Esophagus squamous epithelium (tissue), 5 donors: ENCODE data around the gene SLC17A7. TPM values are rescaled to one million over a fixed set of nuclear protein-coding genes. Genes with fewer than 3 reads are reported as not detected.

ENCODE experiments used
- DNase-seq: peaks from one replicate; lab custom pipeline; 2025; lab: John Stamatoyannopoulos, UW
- H3K27ac ChIP-seq, 4 donors: fragments of 200-600 bp; sonication (generic); one replicate each; pipeline ENCODE4 v1.5.1; 2016 to 2019; ENCODE audit warnings: mild to moderate bottlenecking in 1 of 4
- H3K27me3 ChIP-seq, 4 donors: fragments of 200-600 bp; sonication (generic); 1 replicate in 3 of 4; 2 replicates in 1 of 4; pipeline versions ENCODE4 v1.5.1 to v1.6.0; 2017 to 2021; ENCODE audit warnings: antibody characterized with exemption in 1 of 4
- H3K36me3 ChIP-seq, 3 donors: fragments of 200-600 bp; sonication (generic); one replicate each; pipeline ENCODE4 v1.5.1; 2016 to 2019
- H3K4me1 ChIP-seq, 3 donors: fragments of 200-600 bp; sonication (generic); one replicate each; pipeline ENCODE4 v1.5.1; 2017 to 2019
- H3K4me3 ChIP-seq, 4 donors: fragments of 200-600 bp; sonication (generic); 1 replicate in 3 of 4; 2 replicates in 1 of 4; pipeline ENCODE4 v1.5.1; 2016 to 2019; ENCODE audit warnings: mild to moderate bottlenecking in 2 of 4, moderate library complexity in 1 of 4
- H3K9me3 ChIP-seq, 3 donors: fragments of 200-600 bp; sonication (generic); one replicate each; pipeline ENCODE4 v1.5.1; 2016 to 2019
- CTCF ChIP-seq, 6 experiments: fragments of 450-650 bp in 4 of 6; fragments of 200-600 bp in 2 of 6; sonication (generic) in 2 of 6; IDR thresholded peaks; one replicate each; pipeline ENCODE4 v1.5.1; 2016 to 2019; ENCODE audit warnings: antibody characterized with exemption in 6 of 6, mild to moderate bottlenecking in 4 of 6, moderate library complexity in 4 of 6
- POLR2A ChIP-seq, 4 donors: fragments of 450-650 bp; IDR thresholded peaks; one replicate each; pipeline ENCODE4 v1.6.1; 2017; ENCODE audit warnings: antibody characterized with exemption in 4 of 4, mild to moderate bottlenecking in 4 of 4, moderate library complexity in 3 of 4
- WGBS, 2 donors: methylation state at CpG; one replicate each; pipeline ENCODE4 v1.1.5; 2018; 5-methylcytosine and 5-hydroxymethylcytosine counted together
- intact Hi-C: fragments of 100-400 bp; cut with DNase I; formaldehyde crosslinking; loops from one replicate; pipeline ENCODE4 v1.15.0; 2022
- total RNA-seq, 4 donors: library from RNA; depleted of rRNA; stranded (reverse); fragments of >200 nt; gene quantifications; one replicate each; pipeline ENCODE4 v1.1.0, GENCODE V29; 2016
- donor health status: DM: yes; HTN: yes; CAD: no.

Gene SLC17A7
- total RNA-seq, 4 donors from 2014 or later, result 0.13 to 1.5 (median 0.40) TPM

GRCh38 chr19:49441960-49442350 lies 628 bp upstream of the SLC17A7 start:
- no peak for TF ChIP-seq POLR2A (IDR thresholded peaks at IDR 0.05)
- no peak for TF ChIP-seq CTCF (IDR thresholded peaks at IDR 0.05)
- Histone ChIP-seq H3K27ac (peak overlapping the region; percentile 85 to 93 (median 91)), H3K27me3 (peaks cover 6 to 61% (median 17%) of the 10 kb centered on the region in 4 donors), H3K4me1 (peaks cover 7 to 39% (median 18%) of the 10 kb centered on the region in 3 donors), H3K36me3 (peaks cover 0 to 12% (median 4%) of the 10 kb centered on the region in 3 donors), H3K9me3 (no peaks in the 10 kb centered on the region), H3K4me3 (peak overlapping the region in 3 of 4 donors; percentile 70 to 88 (median 85))
- intact Hi-C loops, result loop anchor here (2.0 kb wide), 1 partner anchor 49 kb away; no protein-coding TSS in a partner anchor
- DNase-seq, result no peak
- 15 to 22% methylated on average over 14 of the region's 14 CpGs for WGBS, 2 donors

- peaks cover 7 to 39% (median 18%) of the 10 kb centered on the region in 3 donors for H3K4me1 ChIP-seq
- DNase-seq, result no peak
- WGBS, 2 donors, result 20 to 21% methylated on average over 16 to 17 of the region's 19 CpGs
- H3K27ac ChIP-seq, result peak overlapping the region in 1 of 4 donors; percentile 37
- peaks cover 13 to 74% (median 22%) of the 10 kb centered on the region in 4 donors for H3K27me3 ChIP-seq
- TF ChIP-seq POLR2A (IDR thresholded peaks at IDR 0.05) (no peak), CTCF (IDR thresholded peaks at IDR 0.05) (no peak)
- no peaks in the 10 kb centered on the region for H3K9me3 ChIP-seq
- H3K4me3 ChIP-seq, result peak overlapping the region in 3 of 4 donors; percentile 33 to 85 (median 70)
- intact Hi-C loops, result no loop called here
- no peaks in the 10 kb centered on the region for H3K36me3 ChIP-seq
Observed at GRCh38 chr19:49440439-49441209, 703 bp downstream of the SLC17A7 start.

GRCh38 chr19:49439836-49440235 lies 1.5 kb downstream of the SLC17A7 start:
- no peak overlapping the region for H3K4me3 ChIP-seq
- H3K9me3 ChIP-seq, result no peaks in the 10 kb centered on the region
- peaks cover 7 to 39% (median 18%) of the 10 kb centered on the region in 3 donors for H3K4me1 ChIP-seq
- peaks cover 13 to 82% (median 23%) of the 10 kb centered on the region in 4 donors for H3K27me3 ChIP-seq
- no peak overlapping the region for H3K27ac ChIP-seq
- WGBS, 2 donors, result 39 to 44% methylated on average over 5 to 6 of the region's 6 CpGs
- no peak for TF ChIP-seq POLR2A (IDR thresholded peaks at IDR 0.05)
- no peak for TF ChIP-seq CTCF (IDR thresholded peaks at IDR 0.05)
- DNase-seq, result no peak
- no peaks in the 10 kb centered on the region for H3K36me3 ChIP-seq
- intact Hi-C loops, result no loop called here

GRCh38 chr19:49438261-49438660 lies 3.1 kb downstream of the SLC17A7 start:
- H3K27ac ChIP-seq, result no peak overlapping the region
- TF ChIP-seq POLR2A (IDR thresholded peaks at IDR 0.05), result no peak
- no peak for TF ChIP-seq CTCF (IDR thresholded peaks at IDR 0.05)
- no peaks in the 10 kb centered on the region for H3K9me3 ChIP-seq
- no peak for DNase-seq
- H3K4me1 ChIP-seq, result peaks cover 7 to 32% (median 18%) of the 10 kb centered on the region in 3 donors
- intact Hi-C loops, result no loop called here
- no peak overlapping the region for H3K4me3 ChIP-seq
- peaks cover 13 to 98% (median 30%) of the 10 kb centered on the region in 4 donors for H3K27me3 ChIP-seq
- WGBS, 2 donors, result 14 to 26% methylated on average over 6 of the region's 6 CpGs
- no peaks in the 10 kb centered on the region for H3K36me3 ChIP-seq

- intact Hi-C loops, result no loop called here
- Histone ChIP-seq H3K27ac (no peak overlapping the region), H3K9me3 (no peaks in the 10 kb centered on the region), H3K27me3 (peaks cover 21 to 100% (median 34%) of the 10 kb centered on the region in 4 donors), H3K36me3 (no peaks in the 10 kb centered on the region), H3K4me1 (peaks cover 6 to 29% (median 13%) of the 10 kb centered on the region in 3 donors), H3K4me3 (no peak overlapping the region)
- TF ChIP-seq POLR2A (IDR thresholded peaks at IDR 0.05), result no peak
- TF ChIP-seq CTCF (IDR thresholded peaks at IDR 0.05), result no peak
- no peak for DNase-seq
- 5 to 7% methylated on average over 4 to 5 of the region's 8 CpGs for WGBS, 2 donors
Observed at GRCh38 chr19:49437231-49437630, 4.1 kb downstream of the SLC17A7 start.
